HEK293 (cell line): ENCODE results near the gene SPNS1.
A peak's percentile ranks its signal among the peaks of the same experiment; 100 is the strongest.

Source experiments
- CTCF ChIA-PET: fragments of 350-600 bp; formaldehyde crosslinking; extraction: SDS; loops from one replicate; lab custom pipeline; 2021; ENCODE audit warnings: antibody characterized with exemption; lab: Yijun Ruan, JAX
- POLR2A ChIA-PET: fragments of 300-600 bp; formaldehyde crosslinking; extraction: SDS; loops from one replicate; lab custom pipeline; 2020; ENCODE audit warnings: antibody characterized with exemption, inconsistent platforms; lab: Yijun Ruan, JAX
- H3K27ac ChIP-seq: fragments of 200-500 bp; sonication (Bioruptor generic); 2 replicates; pipeline ENCODE4 v1.5.1; 2014; ENCODE audit warnings: low read depth, low read length, control low read depth, inconsistent platforms; ENCODE audit errors: extremely low read depth
- H3K36me3 ChIP-seq, 2 experiments: fragments of 200-500 bp in 1 of 2; sonication (Bioruptor generic) in 1 of 2; 1 replicate in 1 of 2; 2 replicates in 1 of 2; pipeline ENCODE4 v1.5.1; 2014 to 2017; ENCODE audit warnings: inconsistent platforms in 2 of 2, low read length in 2 of 2; ENCODE audit not compliant: control insufficient read depth in 2 of 2, insufficient read depth in 1 of 2
- H3K4me1 ChIP-seq: fragments of 200-500 bp; sonication (Bioruptor generic); 2 replicates; pipeline ENCODE4 v1.5.1; 2014; ENCODE audit warnings: mild to moderate bottlenecking, low read length, inconsistent platforms; ENCODE audit not compliant: control insufficient read depth, insufficient read depth
- H3K4me3 ChIP-seq: 2 replicates; pipeline ENCODE4 v1.5.1; 2011; ENCODE audit warnings: low read depth, mild to moderate bottlenecking, control low read depth, low read length, moderate library complexity
- H3K9me3 ChIP-seq: fragments of 200-500 bp; sonication (Bioruptor generic); 2 replicates; pipeline ENCODE4 v1.5.1; 2014; ENCODE audit warnings: low read depth, low read length, inconsistent platforms; ENCODE audit not compliant: control insufficient read depth, insufficient read depth
- HOXC10 ChIP-seq: sonication (generic); formaldehyde crosslinking; IDR thresholded peaks from 2 replicates; pipeline ENCODE4 v1.8.1; 2023; ENCODE audit warnings: mild to moderate bottlenecking, missing genetic modification reagents
- IKZF3 ChIP-seq: fragments of 450-650 bp; IDR thresholded peaks from 2 replicates; pipeline ENCODE4 v1.5.0; 2018; ENCODE audit warnings: missing biosample characterization, mild to moderate bottlenecking, missing genetic modification characterization, moderate library complexity
- ZFHX2 ChIP-seq: fragments of 450-650 bp; formaldehyde crosslinking; conservative IDR thresholded peaks from 2 replicates; pipeline ENCODE4 v1.5.1; 2016; ENCODE audit warnings: missing biosample characterization, missing genetic modification characterization
- ZFP69B ChIP-seq: fragments of 450-650 bp; formaldehyde crosslinking; IDR thresholded peaks from 2 replicates; pipeline ENCODE4 v1.5.1; 2016; ENCODE audit warnings: missing biosample characterization, missing genetic modification characterization
- ZIC2 ChIP-seq: fragments of 450-650 bp; formaldehyde crosslinking; IDR thresholded peaks from 2 replicates; pipeline ENCODE4 v1.5.1; 2016; ENCODE audit warnings: missing biosample characterization, missing genetic modification characterization
- ZNF175 ChIP-seq: fragments of 450-650 bp; formaldehyde crosslinking; IDR thresholded peaks from 2 replicates; pipeline ENCODE4 v1.5.1; 2016; ENCODE audit warnings: missing biosample characterization, missing genetic modification characterization
- ZNF2 ChIP-seq: fragments of 450-650 bp; formaldehyde crosslinking; IDR thresholded peaks from 2 replicates; pipeline ENCODE4 v1.5.1; 2016; ENCODE audit warnings: missing biosample characterization, missing genetic modification characterization
- ZNF266 ChIP-seq: fragments of 450-650 bp; formaldehyde crosslinking; IDR thresholded peaks from 2 replicates; pipeline ENCODE4 v1.5.1; 2016; ENCODE audit warnings: missing biosample characterization, missing genetic modification characterization, low read depth
- ZNF404 ChIP-seq: fragments of 450-650 bp; formaldehyde crosslinking; IDR thresholded peaks from 2 replicates; pipeline ENCODE4 v1.5.1; 2017; ENCODE audit warnings: missing biosample characterization, missing genetic modification characterization
- ZNF521 ChIP-seq: fragments of 450-650 bp; formaldehyde crosslinking; IDR thresholded peaks from 2 replicates; pipeline ENCODE4 v1.5.1; 2017; ENCODE audit warnings: missing biosample characterization, mild to moderate bottlenecking, missing genetic modification characterization
- ZNF624 ChIP-seq: fragments of 450-650 bp; formaldehyde crosslinking; IDR thresholded peaks from 2 replicates; pipeline ENCODE4 v1.5.1; 2017; ENCODE audit warnings: missing biosample characterization, missing genetic modification characterization
- ZNF664 ChIP-seq: fragments of 450-650 bp; formaldehyde crosslinking; IDR thresholded peaks from 2 replicates; pipeline ENCODE4 v1.5.1; 2016; ENCODE audit warnings: missing biosample characterization, missing genetic modification characterization
- TF ChIP-seq, protein P1 (sequence below): fragments of 450-650 bp; formaldehyde crosslinking; IDR thresholded peaks from 2 replicates; pipeline ENCODE4 v1.5.1; 2017; ENCODE audit warnings: missing biosample characterization, missing genetic modification characterization
- TF ChIP-seq, protein P2 (sequence below): fragments of 450-650 bp; formaldehyde crosslinking; IDR thresholded peaks from 2 replicates; pipeline ENCODE4 v1.5.1; 2016; ENCODE audit warnings: missing biosample characterization, missing genetic modification characterization
- TF ChIP-seq, protein P3 (sequence below): fragments of 450-650 bp; IDR thresholded peaks from 2 replicates; pipeline ENCODE4 v1.5.1; 2018; ENCODE audit warnings: missing biosample characterization, missing genetic modification characterization
- TF ChIP-seq, protein P4 (sequence below): fragments of 450-650 bp; formaldehyde crosslinking; IDR thresholded peaks from 2 replicates; pipeline ENCODE4 v1.5.1; 2016; ENCODE audit warnings: missing biosample characterization, missing genetic modification characterization

The SPNS1 gene

DNA sequence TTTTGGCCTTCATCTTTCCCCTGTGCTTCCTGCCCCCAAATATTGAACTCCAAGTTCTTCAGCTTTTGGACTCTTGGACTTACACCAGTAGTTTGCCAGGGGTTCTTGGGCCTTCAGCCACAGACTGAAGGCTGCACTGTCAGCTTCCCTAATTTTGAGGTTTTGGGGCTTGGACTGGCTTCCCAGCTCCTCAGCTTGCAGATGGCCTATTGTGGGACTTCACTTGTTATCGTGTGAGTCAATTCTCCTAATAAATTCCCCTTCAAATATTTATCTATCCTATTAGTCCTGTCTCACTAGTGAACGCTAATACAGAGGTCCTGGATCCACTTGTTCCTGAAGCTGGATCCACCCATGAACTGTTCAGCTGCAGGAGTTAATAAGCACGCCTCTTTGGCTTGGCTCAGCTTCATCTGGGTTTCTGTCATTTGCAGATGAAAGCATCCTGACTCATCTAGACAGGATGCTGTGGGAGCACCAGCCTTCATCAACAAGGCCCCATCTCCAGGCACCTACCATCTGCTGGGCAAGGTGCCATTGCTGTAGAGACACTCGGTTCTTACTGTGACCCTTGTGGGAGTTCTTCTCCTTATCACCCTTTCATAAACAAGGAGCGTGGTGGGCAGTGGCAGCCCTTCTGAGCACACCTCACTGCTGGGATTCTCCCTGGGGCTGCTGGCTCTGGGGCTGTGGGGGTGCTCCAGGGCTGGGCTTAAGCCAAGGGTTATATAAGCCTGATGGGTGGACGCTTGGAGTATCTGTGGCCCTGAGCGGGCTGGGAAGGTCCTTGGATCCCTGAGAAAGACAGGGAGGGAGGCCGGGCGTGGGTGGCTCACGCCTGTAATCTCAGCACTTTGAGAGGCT, 33.4 kb downstream of the SPNS1 start (continued):
- TF ChIP-seq ZNF266 (tag by site-specific recombination) (no peak), ZNF2 (no peak), ZIC2 (tag by site-specific recombination) (peak; percentile 60)

DNA sequence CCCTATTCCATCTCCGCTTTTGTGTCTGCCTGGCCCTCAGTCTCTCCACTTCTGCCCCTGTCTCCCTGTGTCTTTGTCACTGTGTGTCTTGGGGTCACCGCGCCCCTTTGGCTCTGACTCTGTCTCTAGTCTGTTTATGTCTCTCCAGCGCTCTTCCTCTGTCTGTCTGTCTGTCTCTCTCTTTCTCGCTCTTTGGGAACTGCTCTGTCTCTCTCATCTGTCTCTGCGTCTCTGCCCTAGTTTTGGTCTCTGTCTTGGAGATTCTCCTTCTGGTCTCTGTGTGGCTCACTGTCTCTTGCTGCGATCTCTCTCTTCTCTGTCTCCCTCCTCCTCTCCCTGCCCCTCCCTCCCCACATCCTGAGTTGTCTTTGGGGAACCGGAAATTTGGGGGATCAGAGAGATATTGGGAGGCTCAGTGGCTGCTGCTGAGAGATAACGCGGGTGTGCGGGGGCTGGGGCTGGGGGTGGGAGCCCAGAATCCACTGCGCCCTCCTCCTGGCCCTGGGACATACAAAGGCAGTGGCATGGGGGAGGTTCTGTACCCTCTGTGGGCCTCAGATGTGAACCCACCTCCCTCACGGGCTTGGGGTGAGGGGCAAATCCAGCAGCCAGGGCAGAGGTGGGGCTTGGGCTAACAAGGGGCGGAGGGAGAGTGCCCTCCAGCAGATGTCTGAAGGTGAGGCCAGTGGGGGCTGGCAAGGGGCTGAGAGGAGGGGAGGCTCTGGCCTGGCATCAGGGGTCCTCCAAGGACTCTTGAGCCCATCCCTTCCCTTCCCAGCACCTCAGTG, 34.7 kb downstream of the SPNS1 start:
- no peaks in the 10 kb centered on the region for H3K9me3 ChIP-seq
- CTCF ChIA-PET, result no interaction called here
- POLR2A ChIA-PET, result no interaction called here
- TF ChIP-seq ZNF2 (no peak), ZNF664 (tag by site-specific recombination) (no peak), ZNF624 (no peak), ZFHX2 (tag by site-specific recombination) (no peak), ZNF175 (tag by site-specific recombination) (no peak), ZFP69B (tag by site-specific recombination) (no peak), HOXC10 (CRISPR knock-in tag) (no peak), ZNF521 (tag by site-specific recombination) (no peak), ZNF404 (no peak), IKZF3 (tag by site-specific recombination) (no peak)
- TF ChIP-seq, protein P1, sequence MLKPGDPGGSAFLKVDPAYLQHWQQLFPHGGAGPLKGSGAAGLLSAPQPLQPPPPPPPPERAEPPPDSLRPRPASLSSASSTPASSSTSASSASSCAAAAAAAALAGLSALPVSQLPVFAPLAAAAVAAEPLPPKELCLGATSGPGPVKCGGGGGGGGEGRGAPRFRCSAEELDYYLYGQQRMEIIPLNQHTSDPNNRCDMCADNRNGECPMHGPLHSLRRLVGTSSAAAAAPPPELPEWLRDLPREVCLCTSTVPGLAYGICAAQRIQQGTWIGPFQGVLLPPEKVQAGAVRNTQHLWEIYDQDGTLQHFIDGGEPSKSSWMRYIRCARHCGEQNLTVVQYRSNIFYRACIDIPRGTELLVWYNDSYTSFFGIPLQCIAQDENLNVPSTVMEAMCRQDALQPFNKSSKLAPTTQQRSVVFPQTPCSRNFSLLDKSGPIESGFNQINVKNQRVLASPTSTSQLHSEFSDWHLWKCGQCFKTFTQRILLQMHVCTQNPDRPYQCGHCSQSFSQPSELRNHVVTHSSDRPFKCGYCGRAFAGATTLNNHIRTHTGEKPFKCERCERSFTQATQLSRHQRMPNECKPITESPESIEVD (tag by site-specific recombination), result no peak
- TF ChIP-seq, protein P2, sequence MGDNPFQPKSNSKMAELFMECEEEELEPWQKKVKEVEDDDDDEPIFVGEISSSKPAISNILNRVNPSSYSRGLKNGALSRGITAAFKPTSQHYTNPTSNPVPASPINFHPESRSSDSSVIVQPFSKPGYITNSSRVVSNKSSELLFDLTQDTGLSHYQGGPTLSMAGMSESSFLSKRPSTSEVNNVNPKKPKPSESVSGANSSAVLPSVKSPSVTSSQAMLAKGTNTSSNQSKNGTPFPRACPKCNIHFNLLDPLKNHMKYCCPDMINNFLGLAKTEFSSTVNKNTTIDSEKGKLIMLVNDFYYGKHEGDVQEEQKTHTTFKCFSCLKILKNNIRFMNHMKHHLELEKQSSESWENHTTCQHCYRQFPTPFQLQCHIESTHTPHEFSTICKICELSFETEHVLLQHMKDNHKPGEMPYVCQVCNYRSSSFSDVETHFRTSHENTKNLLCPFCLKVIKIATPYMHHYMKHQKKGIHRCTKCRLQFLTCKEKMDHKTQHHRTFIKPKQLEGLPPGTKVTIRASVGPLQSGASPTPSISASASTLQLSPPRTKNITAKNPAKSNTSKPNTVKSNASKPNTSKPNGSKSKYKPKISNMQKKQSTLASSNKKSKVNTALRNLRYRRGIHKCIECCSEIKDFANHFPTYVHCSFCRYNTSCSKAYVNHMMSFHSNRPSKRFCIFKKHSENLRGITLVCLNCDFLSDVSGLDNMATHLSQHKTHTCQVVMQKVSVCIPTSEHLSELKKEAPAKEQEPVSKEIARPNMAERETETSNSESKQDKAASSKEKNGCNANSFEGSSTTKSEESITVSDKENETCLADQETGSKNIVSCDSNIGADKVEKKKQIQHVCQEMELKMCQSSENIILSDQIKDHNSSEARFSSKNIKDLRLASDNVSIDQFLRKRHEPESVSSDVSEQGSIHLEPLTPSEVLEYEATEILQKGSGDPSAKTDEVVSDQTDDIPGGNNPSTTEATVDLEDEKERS (tag by site-specific recombination), result no peak
- TF ChIP-seq, protein P3, sequence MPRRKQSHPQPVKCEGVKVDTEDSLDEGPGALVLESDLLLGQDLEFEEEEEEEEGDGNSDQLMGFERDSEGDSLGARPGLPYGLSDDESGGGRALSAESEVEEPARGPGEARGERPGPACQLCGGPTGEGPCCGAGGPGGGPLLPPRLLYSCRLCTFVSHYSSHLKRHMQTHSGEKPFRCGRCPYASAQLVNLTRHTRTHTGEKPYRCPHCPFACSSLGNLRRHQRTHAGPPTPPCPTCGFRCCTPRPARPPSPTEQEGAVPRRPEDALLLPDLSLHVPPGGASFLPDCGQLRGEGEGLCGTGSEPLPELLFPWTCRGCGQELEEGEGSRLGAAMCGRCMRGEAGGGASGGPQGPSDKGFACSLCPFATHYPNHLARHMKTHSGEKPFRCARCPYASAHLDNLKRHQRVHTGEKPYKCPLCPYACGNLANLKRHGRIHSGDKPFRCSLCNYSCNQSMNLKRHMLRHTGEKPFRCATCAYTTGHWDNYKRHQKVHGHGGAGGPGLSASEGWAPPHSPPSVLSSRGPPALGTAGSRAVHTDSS (tag by site-specific recombination), result no peak
- TF ChIP-seq, protein P4, sequence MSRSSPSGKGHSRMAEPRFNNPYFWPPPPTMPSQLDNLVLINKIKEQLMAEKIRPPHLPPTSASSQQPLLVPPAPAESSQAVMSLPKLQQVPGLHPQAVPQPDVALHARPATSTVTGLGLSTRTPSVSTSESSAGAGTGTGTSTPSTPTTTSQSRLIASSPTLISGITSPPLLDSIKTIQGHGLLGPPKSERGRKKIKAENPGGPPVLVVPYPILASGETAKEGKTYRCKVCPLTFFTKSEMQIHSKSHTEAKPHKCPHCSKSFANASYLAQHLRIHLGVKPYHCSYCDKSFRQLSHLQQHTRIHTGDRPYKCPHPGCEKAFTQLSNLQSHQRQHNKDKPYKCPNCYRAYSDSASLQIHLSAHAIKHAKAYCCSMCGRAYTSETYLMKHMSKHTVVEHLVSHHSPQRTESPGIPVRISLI, result no peak
- TF ChIP-seq, all 188 proteins: peak for 0
- H3K4me1 ChIP-seq, result no peaks in the 10 kb centered on the region
- no peak overlapping the region for H3K4me3 ChIP-seq
- no peaks in the 10 kb centered on the region for H3K36me3 ChIP-seq
- no peak overlapping the region for H3K27ac ChIP-seq
